Left ventricle myocardium inferior (tissue), 1 donor: ENCODE data around the gene TJP2. TPM values are rescaled to one million over a fixed set of nuclear protein-coding genes. Genes with fewer than 3 reads are reported as not detected.
A peak's percentile ranks its signal among the peaks of the same experiment; 100 is the strongest.

ENCODE experiments used
- DNase-seq: peaks from one replicate; pipeline ENCODE4 v3.0.0-alpha.2; 2020
- H3K27ac ChIP-seq: fragments of 200-600 bp; replicated peaks from 2 replicates; pipeline ENCODE4 v1.8.0; 2021
- H3K27me3 ChIP-seq: fragments of 200-600 bp; 2 replicates; pipeline ENCODE4 v1.8.0; 2021; ENCODE audit warnings: low read depth
- H3K36me3 ChIP-seq: fragments of 200-600 bp; 2 replicates; pipeline ENCODE4 v1.8.0; 2021
- H3K4me1 ChIP-seq: fragments of 200-600 bp; 2 replicates; pipeline ENCODE4 v1.8.0; 2021
- H3K4me3 ChIP-seq: fragments of 200-600 bp; 2 replicates; pipeline ENCODE4 v1.8.0; 2021; ENCODE audit warnings: mild to moderate bottlenecking, moderate library complexity
- H3K9me3 ChIP-seq: fragments of 200-600 bp; replicated peaks from 2 replicates; pipeline ENCODE4 v1.8.0; 2021
- CTCF ChIP-seq: fragments of 200-600 bp; IDR thresholded peaks from 2 replicates; pipeline ENCODE4 v1.8.0; 2021; ENCODE audit warnings: antibody characterized with exemption, mild to moderate bottlenecking, borderline replicate concordance
- intact Hi-C: fragments of 100-400 bp; cut with micrococcal nuclease; formaldehyde crosslinking; loops from one replicate; pipeline ENCODE4 v1.11.0; 2022
- long read RNA-seq: library from polyadenylated mRNA; unstranded; transcript quantifications from one replicate; pipeline ENCODE4 v2.0.0, GENCODE V29; 2021
- total RNA-seq: library from RNA; stranded (reverse); fragmentation: NEBNext Ultra II Directional; extraction: Animal tissue kit (Norgen Biotek cat#: 25700); gene quantifications from one replicate; pipeline ENCODE4 v1.2.1, GENCODE V29; 2021
- donor health status: DM: no; HTN: yes; CAD: no; lungs with severe emphysema.

The TJP2 gene
- total RNA-seq, result 130 TPM
- long read RNA-seq, full-length matches to known transcripts, result 5 of 215 reads
- long read RNA-seq, partial matches to known transcripts, result 108 of 215 reads
- long read RNA-seq, other reads (novel, unspliced or antisense), result 102 of 215 reads

- intact Hi-C loops, result no loop called here
- Histone ChIP-seq H3K4me3 (peak within 1 kb of the TSS; percentile 79), H3K4me1 (peaks cover 87% of the 10 kb centered on the region), H3K27ac (peak within 1 kb of the TSS; percentile 94), H3K36me3 (no peaks in the 10 kb centered on the region), H3K9me3 (no peaks in the 10 kb centered on the region), H3K27me3 (no peaks in the 10 kb centered on the region)
- peak; percentile 79 for DNase-seq
- no peak for TF ChIP-seq CTCF
Observed at GRCh38 chr9:69173891-69174615, at the start of gene TJP2. Gene TJP2 (plus strand): TSS chr9:69174277. CDS start chr9:69174373, 96 bp downstream.

GRCh38 chr9:69130456-69131441 is 43.3 kb upstream of the TJP2 start:
- Histone ChIP-seq H3K9me3 (no peaks in the 10 kb centered on the region), H3K36me3 (peaks cover 2% of the 10 kb centered on the region), H3K27ac (peak overlapping the region; percentile 83), H3K4me1 (peaks cover 69% of the 10 kb centered on the region), H3K27me3 (no peaks in the 10 kb centered on the region), H3K4me3 (peak overlapping the region; percentile 17)
- no peak for TF ChIP-seq CTCF
- no peak for DNase-seq
- intact Hi-C loops, result no loop called here

GRCh38 chr9:69131682-69132081 is 42.4 kb upstream of the TJP2 start:
- Histone ChIP-seq H3K36me3 (peaks cover 2% of the 10 kb centered on the region), H3K27me3 (no peaks in the 10 kb centered on the region), H3K27ac (peak overlapping the region; percentile 83), H3K4me3 (peak overlapping the region; percentile 9), H3K9me3 (no peaks in the 10 kb centered on the region), H3K4me1 (peaks cover 78% of the 10 kb centered on the region)
- intact Hi-C loops, result no loop called here
- no peak for DNase-seq
- TF ChIP-seq CTCF, result no peak

GRCh38 chr9:69132361-69132760 is 41.7 kb upstream of the TJP2 start:
- H3K27me3 ChIP-seq, result no peaks in the 10 kb centered on the region
- TF ChIP-seq CTCF, result no peak
- peaks cover 2% of the 10 kb centered on the region for H3K36me3 ChIP-seq
- H3K27ac ChIP-seq, result peak overlapping the region; percentile 83
- H3K4me1 ChIP-seq, result peaks cover 81% of the 10 kb centered on the region
- H3K4me3 ChIP-seq, result no peak overlapping the region
- intact Hi-C loops, result no loop called here
- no peak for DNase-seq
- H3K9me3 ChIP-seq, result no peaks in the 10 kb centered on the region

GRCh38 chr9:69134412-69134811 is 39.7 kb upstream of the TJP2 start:
- no peaks in the 10 kb centered on the region for H3K27me3 ChIP-seq
- intact Hi-C loops, result no loop called here
- H3K4me3 ChIP-seq, result no peak overlapping the region
- no peak for DNase-seq
- no peak for TF ChIP-seq CTCF
- H3K27ac ChIP-seq, result no peak overlapping the region
- H3K4me1 ChIP-seq, result peaks cover 79% of the 10 kb centered on the region
- no peaks in the 10 kb centered on the region for H3K36me3 ChIP-seq
- no peaks in the 10 kb centered on the region for H3K9me3 ChIP-seq
